Stimulated activated CD4-positive, alpha-beta T cell treated with anti-CD3 and anti-CD28 coated beads, Interleukin-12 subunit alpha, Interleukin-12 subunit beta, amount 100 ng/mL, for 24 hours (primary cell): ENCODE results near the gene KLF13.

Experiments used
- DNase-seq, 2 experiments: peaks; one replicate each; pipeline ENCODE4 v3.0.0-alpha.2; 2020; ENCODE audit warnings: low read depth in 2 of 2

KLF13 gene

DNA sequence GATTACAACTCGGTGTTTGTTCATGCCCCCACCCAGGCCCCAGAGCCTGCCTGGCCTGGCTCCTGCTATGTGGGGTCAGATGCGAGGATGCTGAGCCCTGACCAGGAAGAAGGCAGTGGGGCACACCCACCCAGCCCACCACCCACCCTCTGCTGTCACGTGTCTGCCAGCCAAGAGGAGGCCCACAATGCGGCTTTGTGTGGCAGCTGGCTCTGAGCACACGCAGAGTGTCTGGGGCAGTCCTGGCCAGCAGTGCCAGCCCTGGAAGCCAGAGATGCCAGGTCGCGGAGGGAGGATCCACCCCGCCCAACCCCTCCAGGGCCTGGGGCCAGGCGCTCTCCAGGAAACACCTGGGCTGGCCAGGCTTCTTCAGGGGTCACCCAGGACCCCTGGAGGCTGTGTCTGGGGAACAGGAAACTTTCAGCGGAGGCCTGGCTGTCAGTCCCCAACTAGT is 26.4 kb upstream of the KLF13 start:
- no peak for DNase-seq

DNA sequence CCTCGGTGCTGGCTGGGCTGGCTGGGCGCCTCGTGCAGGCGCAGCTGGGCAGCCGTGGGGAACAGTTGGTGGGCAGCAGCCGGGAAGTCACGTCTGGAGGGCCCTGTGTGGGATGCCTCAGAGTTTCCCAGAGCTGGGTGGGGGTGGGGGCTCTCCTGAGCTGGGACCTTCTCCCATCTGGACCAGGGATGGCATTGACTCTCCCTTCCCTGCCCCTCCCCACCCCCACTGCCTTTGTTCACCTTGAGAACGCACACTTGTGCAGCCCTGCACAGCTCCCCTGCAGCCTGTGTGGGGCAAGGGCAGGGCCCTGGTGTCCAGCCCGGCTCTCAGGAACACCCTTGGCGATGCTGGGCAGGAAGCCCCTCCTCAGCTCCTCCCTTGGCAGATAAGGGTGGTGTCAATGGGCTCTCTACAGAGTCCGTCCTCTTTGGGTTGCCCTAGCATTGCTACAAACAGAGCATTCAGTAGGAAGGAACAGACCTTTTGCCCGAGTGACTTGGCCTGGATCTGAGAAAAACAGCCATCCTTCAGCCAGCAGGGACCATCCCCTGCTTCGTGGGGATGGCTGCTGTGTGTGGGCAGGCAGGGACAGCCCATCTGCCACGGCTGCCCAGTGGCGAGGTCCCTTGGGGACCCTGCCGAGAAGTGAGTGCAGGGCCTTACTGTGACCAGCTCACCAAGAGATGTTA is 25.5 kb upstream of the KLF13 start:
- DNase-seq: no peak

GRCh38 chr15:31301673-31301990 is 25.0 kb upstream of the KLF13 start:
- no peak for DNase-seq

DNA sequence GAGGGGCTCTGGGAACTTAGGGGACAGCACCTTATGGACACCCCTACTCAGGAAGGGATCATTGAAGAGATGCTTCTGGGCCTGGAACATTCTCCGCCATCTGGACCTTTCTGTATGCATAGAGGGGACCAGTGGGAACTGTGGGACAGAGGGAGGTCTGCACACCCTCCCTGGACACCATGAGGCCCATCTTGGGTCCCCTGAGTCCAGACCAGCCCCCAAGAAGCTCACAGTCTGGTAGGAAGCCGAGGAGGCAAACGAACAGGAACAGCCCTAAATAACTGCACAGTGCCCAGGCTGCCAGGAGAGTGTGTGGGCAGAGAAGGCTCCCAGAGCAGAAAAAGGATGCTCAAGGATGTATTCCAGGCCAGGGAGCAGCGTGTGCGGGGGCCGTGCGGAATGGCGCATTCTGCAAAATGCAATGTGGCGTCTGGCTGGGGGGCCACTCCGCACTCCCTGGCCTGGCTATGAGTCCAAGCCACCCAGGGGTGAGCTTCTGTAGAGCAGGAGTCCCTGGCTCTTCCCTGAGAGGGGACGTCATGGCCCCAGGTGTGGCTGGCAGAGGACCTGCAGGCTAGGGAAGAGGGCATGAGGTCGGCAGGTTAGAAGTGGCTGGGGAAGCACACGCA is 24.5 kb upstream of the KLF13 start:
- no peak for DNase-seq

DNA sequence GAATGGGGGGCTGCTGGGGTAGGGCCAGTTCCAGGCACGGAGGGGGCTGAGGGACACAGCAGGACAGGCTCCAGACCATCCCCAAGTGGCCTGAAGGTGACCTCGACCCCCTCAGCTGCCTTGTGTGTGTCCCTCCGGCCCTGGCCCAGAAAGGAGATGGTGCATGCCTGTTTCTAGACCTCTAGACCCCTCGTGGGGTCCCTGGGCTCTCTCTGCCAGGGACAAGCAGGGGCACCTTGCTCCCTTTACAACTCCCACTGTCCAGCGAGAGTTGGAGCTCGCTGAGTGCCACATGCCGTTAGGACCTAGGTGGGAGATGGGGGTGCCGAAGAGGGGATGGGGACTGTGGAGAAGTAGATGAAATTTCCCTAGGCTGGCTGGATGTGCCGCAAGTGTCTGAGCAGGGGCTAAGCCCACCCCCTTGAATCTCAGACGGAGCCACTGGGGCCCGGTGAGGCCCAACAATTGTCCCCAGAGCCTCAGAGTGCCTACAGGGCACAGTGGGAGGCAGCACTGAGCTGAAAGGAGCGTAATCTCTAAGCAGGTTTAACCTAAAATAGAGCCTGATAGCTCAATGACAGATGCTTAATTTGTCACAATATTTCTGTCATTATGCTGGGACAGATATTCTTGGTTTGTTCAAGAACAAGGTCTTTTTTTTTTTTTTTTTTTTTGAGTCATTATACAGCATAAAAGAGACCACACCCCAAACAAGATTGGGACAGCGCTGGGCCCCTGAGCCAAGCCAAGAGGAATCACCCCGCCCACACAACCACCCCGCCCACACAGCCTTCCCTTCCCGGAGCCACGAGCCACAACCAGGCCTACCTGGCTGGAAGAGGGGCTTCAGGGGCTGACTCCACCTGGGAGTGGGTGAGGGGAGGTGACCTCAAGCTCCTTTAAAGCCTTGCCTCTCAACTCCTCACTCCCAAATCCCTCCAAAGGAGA is 23.6 kb upstream of the KLF13 start:
- peak in 1 of 2 experiments; percentile 17 for DNase-seq

DNA sequence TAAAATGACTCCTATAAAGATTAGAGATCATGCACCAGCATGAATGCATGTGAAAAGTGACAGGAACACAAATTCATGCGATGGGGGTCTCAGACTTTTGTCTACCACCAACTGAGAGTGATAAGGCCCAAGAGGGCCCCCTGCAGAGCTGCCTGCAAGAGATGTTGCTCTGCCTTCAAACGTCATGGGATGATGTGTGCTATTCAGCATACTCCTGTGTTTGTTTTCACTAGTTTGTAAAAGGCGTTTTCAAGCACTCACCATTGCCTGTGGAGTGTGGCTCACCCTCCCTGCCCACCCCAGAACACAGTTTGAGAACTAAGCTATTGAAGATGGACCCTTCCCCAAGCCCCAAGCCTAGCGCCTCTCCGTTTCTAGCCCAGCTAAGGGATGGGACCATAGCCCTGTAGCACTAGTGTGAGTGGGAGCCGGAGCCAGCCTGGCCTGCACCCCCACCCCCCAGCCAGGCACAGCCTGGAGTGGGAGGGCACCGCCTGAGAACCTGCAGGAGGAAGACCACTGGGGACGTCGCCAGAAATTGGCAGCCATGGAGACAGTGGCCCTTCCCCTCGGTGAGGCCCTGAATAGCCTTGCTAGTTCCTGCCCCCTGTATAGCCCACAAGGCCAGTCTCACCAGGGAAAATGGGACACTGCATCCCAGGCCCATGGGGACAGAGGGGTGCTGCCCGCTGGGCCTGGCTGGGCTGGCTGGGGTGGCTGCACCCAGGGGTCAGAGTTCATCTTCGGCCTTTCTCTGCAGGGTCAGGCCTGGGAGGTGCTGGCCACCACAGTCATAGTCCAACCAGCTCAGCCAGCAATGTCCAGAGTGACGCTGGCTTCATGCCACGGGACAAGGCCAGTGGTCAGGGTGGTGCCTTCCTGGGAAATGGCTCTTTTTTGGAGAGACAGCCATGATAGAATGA is 22.6 kb upstream of the KLF13 start:
- no peak for DNase-seq

- no peak for DNase-seq
Observed at GRCh38 chr15:31304751-31305365, 21.8 kb upstream of the KLF13 start.

DNA sequence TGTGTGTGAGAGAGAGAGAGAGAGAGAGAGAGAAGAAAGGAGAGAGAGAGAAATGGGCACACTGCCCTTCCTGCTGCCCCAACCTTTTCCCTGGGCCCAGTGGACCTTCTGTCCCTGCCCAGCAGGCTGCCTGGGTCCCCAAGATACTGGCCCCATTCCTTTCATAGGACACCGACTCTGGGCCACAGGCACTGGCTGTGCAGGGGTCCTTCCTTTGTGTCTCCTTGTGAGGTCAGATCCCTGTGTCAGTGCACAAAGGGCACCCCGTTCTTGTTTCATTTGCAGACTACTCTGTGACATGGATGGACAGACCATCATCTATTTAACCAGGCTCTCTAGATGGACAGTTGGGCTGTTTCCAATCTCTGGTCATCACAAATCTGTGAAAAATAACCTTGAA is 21.3 kb upstream of the KLF13 start:
- DNase-seq: no peak

DNA sequence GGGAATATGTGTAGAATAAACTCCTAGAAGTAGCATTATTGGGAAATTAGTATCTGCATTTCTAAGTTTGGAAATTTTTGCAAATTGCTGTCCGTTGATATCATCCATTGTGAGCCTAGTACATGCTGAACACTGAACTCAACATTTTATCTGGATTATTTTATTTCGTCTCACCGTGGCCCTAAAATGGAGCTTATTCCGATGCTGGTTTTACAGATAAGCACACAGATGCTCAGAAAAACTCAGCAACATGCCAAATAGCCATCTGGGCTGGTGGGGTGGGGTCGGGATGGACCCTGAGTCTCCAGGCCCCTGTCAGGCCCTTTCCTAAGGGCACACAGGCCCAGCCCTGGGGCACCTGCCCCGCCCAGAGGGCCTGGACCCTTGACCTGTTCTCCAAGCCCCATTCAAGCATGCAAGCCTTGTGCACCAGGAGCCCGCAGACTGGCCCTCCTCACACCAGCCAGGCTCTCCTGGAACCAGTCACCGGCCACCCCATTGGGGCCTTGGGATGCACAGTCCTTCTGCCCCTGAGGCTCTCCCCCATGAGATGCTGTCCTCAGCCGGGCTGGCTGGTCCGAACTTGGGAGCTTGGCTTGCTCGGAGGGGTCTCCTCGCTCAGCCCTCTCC is 20.7 kb upstream of the KLF13 start:
- DNase-seq: no peak

DNA sequence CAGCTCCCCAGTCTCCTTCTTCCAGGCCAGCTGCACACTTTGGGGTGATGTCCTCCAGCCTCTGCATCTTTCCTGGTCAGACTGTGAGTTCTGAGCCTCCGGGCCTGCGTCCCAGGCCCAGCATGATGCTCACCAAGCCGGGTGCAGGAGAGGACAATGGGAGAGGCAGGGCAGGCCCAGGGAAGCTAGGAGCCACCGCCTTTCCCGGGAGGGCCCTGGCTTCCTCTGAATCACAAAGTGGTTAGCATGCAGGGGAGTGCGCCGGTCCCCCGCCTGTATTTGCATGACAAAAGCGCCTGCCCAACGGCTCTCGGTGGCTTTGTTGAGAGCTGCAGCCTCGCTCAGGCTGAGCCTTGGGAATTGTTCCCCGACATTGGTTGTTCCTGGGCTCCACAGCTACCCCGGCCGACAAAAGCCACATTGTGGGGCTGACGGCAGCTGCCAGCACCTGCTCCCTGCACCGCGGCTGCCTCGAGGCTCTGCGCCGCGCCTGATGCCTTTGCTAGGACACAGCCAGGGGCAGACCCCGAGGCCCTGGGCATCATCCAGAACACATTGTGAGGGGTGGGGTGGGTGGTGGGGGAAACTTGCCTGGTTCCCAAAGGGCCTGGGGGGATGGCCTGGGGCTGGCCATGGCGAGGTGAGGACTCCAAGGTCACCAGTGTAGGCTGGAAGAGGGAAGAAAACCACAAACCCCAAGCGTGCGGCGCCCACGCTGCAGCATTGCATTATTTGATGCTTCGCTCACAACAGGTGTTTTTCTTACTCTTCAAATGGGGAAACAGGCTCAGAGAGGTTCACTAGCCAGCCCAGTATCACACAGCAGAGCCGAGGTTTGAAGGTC is 20.0 kb upstream of the KLF13 start:
- no peak for DNase-seq

- DNase-seq: no peak
Observed at GRCh38 chr15:31307270-31308184, 19.1 kb upstream of the KLF13 start.

- no peak for DNase-seq
Observed at GRCh38 chr15:31308185-31308639, 18.4 kb upstream of the KLF13 start.

DNA sequence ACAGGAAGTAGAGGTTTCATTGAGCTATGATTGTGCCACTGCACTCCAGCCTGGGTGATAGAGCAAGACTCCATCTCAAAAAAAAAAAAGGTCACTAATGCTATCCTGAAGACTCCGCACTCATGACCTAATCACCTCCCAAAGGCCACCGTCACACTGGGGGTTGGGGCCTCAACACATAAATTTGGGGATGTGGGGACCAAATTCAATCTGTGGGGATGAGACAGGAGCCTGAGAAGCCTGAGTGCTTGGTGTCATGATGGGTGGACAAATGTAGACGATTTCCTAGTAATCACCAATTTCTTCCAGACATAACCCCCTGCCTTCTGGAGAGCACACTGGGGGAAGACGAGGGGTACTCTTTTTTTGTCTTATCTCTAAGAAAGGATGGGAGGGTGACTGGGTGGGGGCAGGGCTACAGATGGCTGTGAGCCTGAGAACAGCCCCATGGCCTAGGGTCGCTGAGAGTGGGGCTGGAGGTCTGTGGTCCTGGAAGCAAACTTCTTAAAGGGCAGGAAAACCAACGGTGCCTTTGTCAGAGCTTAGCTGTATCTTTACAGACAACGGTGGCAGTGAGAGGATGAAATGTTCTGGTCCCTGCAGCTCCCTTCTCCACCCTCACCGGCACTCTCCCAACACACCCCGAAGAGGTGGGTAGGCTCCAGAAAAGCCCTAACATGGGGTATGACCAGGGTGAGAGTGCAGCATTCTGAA is 16.6 kb upstream of the KLF13 start:
- DNase-seq: no peak

DNA sequence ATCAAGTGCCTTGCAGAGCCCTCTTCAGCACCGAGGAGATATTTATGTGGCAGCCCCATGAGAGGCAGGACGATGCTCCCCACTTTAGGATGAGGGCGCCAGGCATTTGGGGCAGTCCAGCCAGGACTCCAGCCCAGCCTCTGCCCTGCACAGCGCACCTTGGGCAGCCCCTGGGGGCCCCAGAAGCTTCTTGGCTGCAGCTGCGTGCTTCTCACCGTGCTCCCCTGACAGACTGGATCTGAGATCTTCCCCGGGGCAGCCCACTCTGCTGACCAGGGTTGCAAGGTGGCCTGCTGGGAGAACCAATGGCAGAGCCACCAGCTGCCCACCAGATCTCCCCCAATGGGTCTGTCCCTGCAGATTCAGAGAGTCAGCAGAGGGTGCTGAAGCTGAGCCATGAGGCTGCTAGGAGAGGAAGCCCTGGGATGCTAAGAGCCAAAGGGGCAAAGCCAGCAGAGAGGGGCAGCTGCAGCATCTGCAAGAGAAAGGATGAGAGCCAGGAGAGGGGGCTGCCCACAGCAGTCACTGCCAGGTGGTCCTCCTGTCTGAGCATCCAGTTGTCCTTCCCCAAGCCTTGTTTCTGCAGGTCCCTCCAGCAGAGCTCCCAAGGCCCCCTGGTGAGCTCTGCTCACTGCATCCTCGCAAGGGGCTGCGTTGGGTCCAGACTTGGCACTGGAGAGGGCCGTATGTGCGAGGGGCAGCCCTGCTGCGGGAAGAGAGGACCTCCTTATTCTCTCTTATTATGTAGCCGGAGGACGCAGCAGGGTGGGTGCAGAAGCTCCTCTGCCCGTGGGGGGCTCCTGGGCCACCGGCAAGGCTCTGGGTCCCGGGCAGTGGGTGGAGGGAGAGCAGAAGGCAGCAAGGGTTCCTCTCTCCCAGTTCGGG is 14.7 kb upstream of the KLF13 start:
- no peak for DNase-seq

GRCh38 chr15:31313223-31313622 is 13.4 kb upstream of the KLF13 start:
- DNase-seq: no peak

DNA sequence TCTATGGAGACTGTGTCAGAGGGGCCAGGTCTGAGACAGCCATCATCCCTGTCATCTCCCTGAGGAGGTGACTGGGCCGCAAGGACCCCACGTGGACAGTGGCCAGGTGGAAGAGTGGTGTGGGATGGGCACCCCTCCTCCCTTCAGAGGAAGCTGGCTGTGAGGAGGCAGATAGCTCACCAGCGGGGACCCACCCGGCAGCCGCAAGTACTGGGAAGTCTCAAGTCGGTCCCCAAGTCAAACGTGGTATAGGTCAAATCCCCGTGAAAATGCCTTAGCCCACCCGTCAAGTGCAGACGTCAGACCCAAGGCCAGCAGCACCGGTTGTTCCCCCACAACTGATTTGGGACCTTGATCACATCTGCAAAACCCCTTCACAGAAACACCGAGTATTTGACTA is 12.3 kb upstream of the KLF13 start:
- DNase-seq: no peak
